ENCODE results near the gene SPINK5. TPM values are rescaled to one million over a fixed set of nuclear protein-coding genes. Genes with fewer than 3 reads are reported as not detected.

SPINK5 gene
- total RNA-seq, 1 experiment from 2014 or later: 6.0 TPM

- Histone ChIP-seq H2BK5ac (ENCODE audit: insufficient read length, low read length) (no peak overlapping the region), H3K9me3 (ENCODE audit: control insufficient read depth, low read depth, low read length) (no peaks in the 10 kb centered on the region), H2BK120ac (ENCODE audit: low read depth, low read length, poor library complexity, severe bottlenecking) (no peak overlapping the region), H3T11ph (ENCODE audit: low read length) (no peak overlapping the region), H2BK15ac (ENCODE audit: low read depth, low read length) (no peak overlapping the region), H3K4ac (ENCODE audit: low read depth, low read length) (no peak overlapping the region), H2AK5ac (ENCODE audit: insufficient read length, low read length) (no peak overlapping the region), H4K91ac (ENCODE audit: insufficient read length, low read depth, low read length) (no peak overlapping the region), H3K4me2 (ENCODE audit: insufficient read depth, insufficient read length, low read length) (no peak overlapping the region), H3K18ac (ENCODE audit: insufficient read length, low read depth, low read length) (no peak overlapping the region), H4K8ac (replicated peaks; ENCODE audit: insufficient read length, low read depth, low read length) (no peak overlapping the region), H3K79me1 (ENCODE audit: insufficient read depth, low read depth, low read length, poor library complexity, severe bottlenecking) (no peaks in the 10 kb centered on the region), H3K9ac (ENCODE audit: extremely low read depth, insufficient read length, low read length) (no peak overlapping the region), H3K23ac (ENCODE audit: insufficient read length, low read depth, low read length) (no peak overlapping the region), H3K56ac (ENCODE audit: insufficient read length, low read depth, low read length) (no peak overlapping the region), H3K4me1 (ENCODE audit: insufficient read depth, low read length) (no peaks in the 10 kb centered on the region), H3K23me2 (ENCODE audit: insufficient read length, low read depth, low read length, poor library complexity, severe bottlenecking) (no peaks in the 10 kb centered on the region), H3K27ac (ENCODE audit: insufficient read length, low read depth, low read length) (no peak overlapping the region), H2BK12ac (ENCODE audit: insufficient read length, low read depth, low read length) (no peak overlapping the region), H2BK20ac (ENCODE audit: low read depth, low read length, poor library complexity, severe bottlenecking) (no peak overlapping the region), H4K5ac (ENCODE audit: insufficient read length, low read depth, low read length) (no peak overlapping the region), H3K14ac (ENCODE audit: insufficient read depth, low read length) (no peak overlapping the region), H3K27me3 (ENCODE audit: insufficient read depth, low read length) (no peaks in the 10 kb centered on the region), H3K79me2 (ENCODE audit: insufficient read depth, low read length) (no peaks in the 10 kb centered on the region), H4K20me1 (ENCODE audit: control insufficient read depth, insufficient read depth, insufficient read length) (no peaks in the 10 kb centered on the region), H2AFZ (ENCODE audit: low read length) (no peak overlapping the region)
- WGBS (ENCODE audit: extremely low coverage, insufficient read length, low lambda C conversion rate): no CpG with 5 or more reads among the region's 4 CpGs
- Mint-ChIP-seq H3K4me3 (no peak overlapping the region), H3K27ac (no peak overlapping the region), H3K9me3 (peaks cover 2 to 4% of the 10 kb centered on the region in 2 experiments; a peak in 1 of 5 replicates), H3K4me1 (no peaks in the 10 kb centered on the region), H3K27me3 (ENCODE audit: low read depth) (no peaks in the 10 kb centered on the region), H3K36me3 (ENCODE audit: insufficient read depth in 1 of 3, low read depth in 3 of 3) (no peaks in the 10 kb centered on the region)
- no peak for TF ChIP-seq CTCF (conservative IDR thresholded peaks at IDR 0.05)
- no peak for DNase-seq
Measured at GRCh38 chr5:148166550-148167283, 102.9 kb downstream of the SPINK5 start.

Measured in H9 (cell line).